ENCODE measurements around the gene LYPLA2.

Gene LYPLA2

DNA sequence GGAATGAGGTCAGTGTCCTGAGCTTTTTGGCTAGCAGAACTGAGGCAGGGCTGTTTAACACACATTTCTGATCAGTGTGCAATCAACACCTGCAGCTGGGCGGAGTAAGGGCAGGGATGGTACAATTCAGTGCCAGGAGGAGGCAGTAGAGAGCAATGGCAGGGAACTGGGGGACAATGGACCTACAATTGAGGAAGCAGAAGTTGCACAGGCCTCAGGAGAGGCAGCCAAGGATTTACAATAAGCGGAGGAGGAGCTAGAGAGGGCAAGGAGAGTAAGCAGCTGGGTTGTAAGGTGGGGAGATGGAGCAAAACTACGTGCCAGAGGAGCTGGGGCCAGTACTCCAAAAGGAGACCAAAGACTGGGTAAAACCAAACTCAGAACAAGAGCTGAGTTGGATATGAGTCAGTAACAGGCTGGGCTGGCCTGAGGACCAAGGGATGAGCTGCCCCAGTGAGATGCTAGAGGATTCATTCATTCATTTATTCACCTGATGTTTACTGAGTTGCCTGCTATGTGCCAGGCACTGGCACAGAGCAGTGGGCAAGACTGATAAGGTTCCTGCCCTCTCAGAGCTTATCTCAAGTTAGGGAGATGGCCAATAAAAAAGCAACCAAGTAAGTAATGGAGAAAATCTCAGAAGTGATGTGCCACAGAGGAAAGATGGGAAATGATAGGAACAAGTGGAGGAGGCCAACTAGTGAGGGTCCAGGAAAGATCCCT is 20.0 kb downstream of the LYPLA2 start:
- TF ChIP-seq CTCF (IDR thresholded peaks at IDR 0.05; ENCODE audit: low read depth, low read length, missing control alignments), result peak; percentile 91
- H3K4me3 ChIP-seq (ENCODE audit: low read depth, low read length), result no peak overlapping the region
- peak; percentile 62 for DNase-seq (ENCODE audit: low read depth)

GRCh38 chr1:23814016-23814415 is 23.1 kb downstream of the LYPLA2 start:
- no peak for DNase-seq (ENCODE audit: low read depth)
- H3K4me3 ChIP-seq (ENCODE audit: low read depth, low read length), result no peak overlapping the region
- no peak for TF ChIP-seq CTCF (IDR thresholded peaks at IDR 0.05; ENCODE audit: low read depth, low read length, missing control alignments)

DNA sequence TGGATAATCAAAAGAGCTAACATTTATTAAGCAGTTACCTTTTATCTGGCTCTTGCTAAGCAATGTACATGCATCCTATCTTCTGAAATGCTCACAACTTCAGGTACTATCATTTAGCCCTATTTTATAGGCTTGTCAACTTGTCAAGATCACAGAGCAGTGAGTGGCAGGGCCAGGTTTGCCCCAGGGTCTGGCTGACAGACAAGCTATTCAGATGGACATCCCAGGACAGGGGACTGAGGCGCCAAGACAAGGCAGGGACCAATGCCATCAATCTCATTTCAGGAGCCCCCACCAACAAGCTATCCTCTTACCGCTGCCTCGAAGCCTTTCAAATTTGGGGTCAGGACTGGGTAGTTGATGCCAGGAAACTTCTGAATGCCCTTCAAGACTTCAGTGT is 25.4 kb downstream of the LYPLA2 start:
- no peak for DNase-seq (ENCODE audit: low read depth)
- no peak overlapping the region for H3K4me3 ChIP-seq (ENCODE audit: low read depth, low read length)
- TF ChIP-seq CTCF (IDR thresholded peaks at IDR 0.05; ENCODE audit: low read depth, low read length, missing control alignments), result no peak

- no peak for TF ChIP-seq CTCF (IDR thresholded peaks at IDR 0.05; ENCODE audit: low read depth, low read length, missing control alignments)
- no peak for DNase-seq (ENCODE audit: low read depth)
- no peak overlapping the region for H3K4me3 ChIP-seq (ENCODE audit: low read depth, low read length)
These were observed 26.0 kb downstream of the LYPLA2 start for GRCh38 chr1:23816906-23817305.

- no peak for DNase-seq (ENCODE audit: low read depth)
- no peak for TF ChIP-seq CTCF (IDR thresholded peaks at IDR 0.05; ENCODE audit: low read depth, low read length, missing control alignments)
- no peak overlapping the region for H3K4me3 ChIP-seq (ENCODE audit: low read depth, low read length)
These were observed 26.7 kb downstream of the LYPLA2 start for GRCh38 chr1:23817633-23818032.

- DNase-seq (ENCODE audit: low read depth), result no peak
- TF ChIP-seq CTCF (IDR thresholded peaks at IDR 0.05; ENCODE audit: low read depth, low read length, missing control alignments), result no peak
- H3K4me3 ChIP-seq (ENCODE audit: low read depth, low read length), result no peak overlapping the region; the same call in 1 of the 2 replicates
These were observed 32.8 kb downstream of the LYPLA2 start for GRCh38 chr1:23823767-23824166.

- peak overlapping the region; percentile 97 for H3K4me3 ChIP-seq (ENCODE audit: low read depth, low read length)
- no peak for DNase-seq (ENCODE audit: low read depth)
- no peak for TF ChIP-seq CTCF (IDR thresholded peaks at IDR 0.05; ENCODE audit: low read depth, low read length, missing control alignments)
These were observed 33.7 kb downstream of the LYPLA2 start for GRCh38 chr1:23824711-23825075.

Data from GM12864 (cell line).